IMR-90 (cell line): ENCODE results near the gene ABCF3. TPM values are rescaled to one million over a fixed set of nuclear protein-coding genes. Genes with fewer than 3 reads are reported as not detected.

ENCODE experiments used
- ATAC-seq: fragments of 200-7000 bp; cut with Tn5 transposase; 2 replicates; pipeline ENCODE4 v1.9.1; 2020; ENCODE audit warnings: low read depth, mild to moderate bottlenecking, moderate library complexity
- BruUV-seq: library from RNA; stranded (reverse); fragments of 400-500 nt; replicated peaks from 2 replicates; lab custom pipeline; 2021; lab: Mats Ljungman, UMichigan
- CTCF ChIA-PET: fragments of 300-600 bp; formaldehyde crosslinking; extraction: SDS; loops from one replicate; lab custom pipeline; 2021; ENCODE audit warnings: antibody characterized with exemption; lab: Yijun Ruan, JAX
- POLR2A ChIA-PET: fragments of 300-600 bp; sonication (Branson Sonifier 250); formaldehyde crosslinking; loops from one replicate; lab custom pipeline; 2022; ENCODE audit warnings: antibody characterized with exemption; ENCODE audit not compliant: unreplicated experiment; lab: Charles Lee
- DNase-seq: peaks from one replicate; pipeline ENCODE4 v3.0.0; 2013
- H2AFZ ChIP-seq: replicated peaks from 2 replicates; pipeline ENCODE3; 2013; ENCODE audit warnings: low read length, mild to moderate bottlenecking; ENCODE audit not compliant: poor library complexity
- H2AK5ac ChIP-seq: 2 replicates; pipeline ENCODE4 v1.6.1; 2013; ENCODE audit warnings: low read depth, low read length, inconsistent platforms
- H2AK9ac ChIP-seq: replicated peaks from 2 replicates; pipeline ENCODE3; 2013; ENCODE audit warnings: mild to moderate bottlenecking, low read depth, low read length, moderate library complexity; ENCODE audit not compliant: poor library complexity
- H2BK120ac ChIP-seq: 2 replicates; pipeline ENCODE4 v1.6.1; 2013; ENCODE audit warnings: low read depth, low read length, inconsistent platforms
- H2BK15ac ChIP-seq: 3 replicates; pipeline ENCODE4 v1.6.1; 2013; ENCODE audit warnings: low read depth, low read length, inconsistent platforms
- H2BK20ac ChIP-seq: 2 replicates; pipeline ENCODE4 v1.6.1; 2013; ENCODE audit warnings: low read depth, mild to moderate bottlenecking, inconsistent platforms, low read length, moderate library complexity
- H2BK5ac ChIP-seq: 2 replicates; pipeline ENCODE4 v1.6.1; 2013; ENCODE audit warnings: mild to moderate bottlenecking, low read depth, low read length, inconsistent platforms; ENCODE audit not compliant: poor library complexity, severe bottlenecking
- H3K14ac ChIP-seq: replicated peaks from 2 replicates; pipeline ENCODE4 v1.6.1; 2013; ENCODE audit warnings: low read depth, low read length, inconsistent platforms
- H3K18ac ChIP-seq: 2 replicates; pipeline ENCODE4 v1.6.1; 2013; ENCODE audit warnings: low read depth, low read length, control low read depth
- H3K23ac ChIP-seq: 2 replicates; pipeline ENCODE4 v1.6.1; 2013; ENCODE audit warnings: low read depth, low read length, inconsistent platforms
- H3K27ac ChIP-seq: 2 replicates; pipeline ENCODE4 v1.5.1; 2013; ENCODE audit warnings: mild to moderate bottlenecking, control low read depth, low read length; ENCODE audit not compliant: insufficient read depth
- H3K27me3 ChIP-seq: 2 replicates; pipeline ENCODE4 v1.6.1; 2013; ENCODE audit warnings: low read length; ENCODE audit not compliant: control insufficient read depth, insufficient read depth
- H3K36me3 ChIP-seq: 2 replicates; pipeline ENCODE4 v1.6.1; 2013; ENCODE audit warnings: low read length, mixed read lengths; ENCODE audit not compliant: control insufficient read depth, insufficient read depth
- H3K4ac ChIP-seq: 2 replicates; pipeline ENCODE4 v1.6.1; 2013; ENCODE audit warnings: low read depth, low read length, inconsistent platforms
- H3K4me1 ChIP-seq: 2 replicates; pipeline ENCODE4 v1.6.1; 2013; ENCODE audit warnings: low read length, mixed read lengths; ENCODE audit not compliant: control insufficient read depth, insufficient read depth
- H3K4me2 ChIP-seq: 2 replicates; pipeline ENCODE4 v1.6.1; 2013; ENCODE audit warnings: low read depth, mild to moderate bottlenecking, control low read depth, low read length, moderate library complexity
- H3K4me3 ChIP-seq: 2 replicates; pipeline ENCODE4 v1.5.1; 2013; ENCODE audit warnings: low read depth, mild to moderate bottlenecking, control low read depth, low read length, moderate library complexity; ENCODE audit not compliant: insufficient read depth
- H3K56ac ChIP-seq: 2 replicates; pipeline ENCODE4 v1.6.1; 2013; ENCODE audit warnings: low read length, inconsistent platforms; ENCODE audit not compliant: insufficient read depth; ENCODE audit errors: extremely low read depth
- H3K79me1 ChIP-seq, 2 experiments: 2 replicates each; pipeline ENCODE4 v1.6.1; 2013; ENCODE audit warnings: low read length in 2 of 2, inconsistent platforms in 1 of 2, low read depth in 1 of 2
- H3K9ac ChIP-seq: 2 replicates; pipeline ENCODE4 v1.6.1; 2013; ENCODE audit warnings: low read depth, low read length, control low read depth
- H3K9me1 ChIP-seq: 2 replicates; pipeline ENCODE4 v1.6.1; 2013; ENCODE audit warnings: low read length, inconsistent platforms; ENCODE audit not compliant: insufficient read depth
- H3K9me3 ChIP-seq: 2 replicates; pipeline ENCODE4 v1.6.1; 2013; ENCODE audit warnings: low read length; ENCODE audit not compliant: control insufficient read depth, insufficient read depth
- H4K20me1 ChIP-seq: 2 replicates; pipeline ENCODE4 v1.6.1; 2013; ENCODE audit warnings: low read length, inconsistent platforms; ENCODE audit not compliant: insufficient read depth
- H4K5ac ChIP-seq: 2 replicates; pipeline ENCODE4 v1.6.1; 2013; ENCODE audit warnings: mild to moderate bottlenecking, low read depth, low read length, control low read depth
- H4K8ac ChIP-seq, 2 experiments: 2 replicates each; pipeline ENCODE4 v1.6.1; 2013; ENCODE audit warnings: low read depth in 2 of 2, low read length in 2 of 2, control low read depth in 1 of 2, inconsistent platforms in 1 of 2
- H4K91ac ChIP-seq: 2 replicates; pipeline ENCODE4 v1.6.1; 2013; ENCODE audit warnings: low read depth, low read length, inconsistent platforms; ENCODE audit not compliant: insufficient read depth
- BHLHE40 ChIP-seq: fragments of 150-350 bp; IDR thresholded peaks from 2 replicates; pipeline ENCODE4 v1.6.1; 2016; ENCODE audit warnings: mild to moderate bottlenecking, low read depth, low read length
- CEBPB ChIP-seq: IDR thresholded peaks from 2 replicates; pipeline ENCODE4 v1.6.1; 2012; ENCODE audit warnings: low read depth, low read length, improper control_type of control experiment
- CTCF ChIP-seq: conservative IDR thresholded peaks from 2 replicates; pipeline ENCODE4 v1.5.1; 2012; ENCODE audit warnings: mild to moderate bottlenecking, low read depth, low read length, improper control_type of control experiment
- ELK1 ChIP-seq: fragments of 150-350 bp; IDR thresholded peaks from 2 replicates; pipeline ENCODE4 v1.6.1; 2016; ENCODE audit warnings: low read depth, mild to moderate bottlenecking, low read length, moderate library complexity, borderline replicate concordance
- FOS ChIP-seq: fragments of 150-350 bp; IDR thresholded peaks from 2 replicates; pipeline ENCODE4 v1.6.1; 2016; ENCODE audit warnings: low read depth, low read length
- MAFK ChIP-seq: IDR thresholded peaks from 2 replicates; pipeline ENCODE4 v1.6.1; 2012; ENCODE audit warnings: low read depth, low read length, improper control_type of control experiment
- MAZ ChIP-seq: IDR thresholded peaks from 2 replicates; pipeline ENCODE4 v1.6.1; 2012; ENCODE audit warnings: low read depth, mild to moderate bottlenecking, low read length, improper control_type of control experiment, moderate library complexity, borderline replicate concordance
- MXI1 ChIP-seq: IDR thresholded peaks from 2 replicates; pipeline ENCODE4 v1.6.1; 2012; ENCODE audit warnings: low read depth, mild to moderate bottlenecking, low read length, moderate library complexity, borderline replicate concordance
- NFE2L2 ChIP-seq: fragments of 150-350 bp; IDR thresholded peaks from 2 replicates; pipeline ENCODE4 v1.6.1; 2016; ENCODE audit warnings: low read depth, mild to moderate bottlenecking, low read length
- POLR2A ChIP-seq: IDR thresholded peaks from 2 replicates; pipeline ENCODE4 v1.6.1; 2012; ENCODE audit warnings: mild to moderate bottlenecking, low read depth, low read length
- RAD21 ChIP-seq: IDR thresholded peaks from 2 replicates; pipeline ENCODE4 v1.6.1; 2012; ENCODE audit warnings: low read length, improper control_type of control experiment
- RCOR1 ChIP-seq: IDR thresholded peaks from 2 replicates; pipeline ENCODE4 v1.6.1; 2012; ENCODE audit warnings: mild to moderate bottlenecking, low read length, improper control_type of control experiment; ENCODE audit not compliant: insufficient replicate concordance
- RFX5 ChIP-seq: IDR thresholded peaks from 2 replicates; pipeline ENCODE4 v1.8.0; 2012; ENCODE audit warnings: low read depth, mild to moderate bottlenecking, low read length, moderate library complexity
- WGBS, 2 experiments: methylation state at CpG; one replicate each; pipeline versions ENCODE4 v1.1.5 to v1.1.7; 2013; ENCODE audit warnings: missing lambda C conversion rate in 2 of 2; ENCODE audit not compliant: insufficient read length in 1 of 2; ENCODE audit errors: extremely low coverage in 2 of 2; 5-methylcytosine and 5-hydroxymethylcytosine counted together
- dilution Hi-C: fragments of 300-500 bp; cut with HindIII; formaldehyde crosslinking; loops from one replicate; pipeline ENCODE4 v1.14.3; 2018; ENCODE audit warnings: low sequenced_read_pairs; ENCODE audit not compliant: unreplicated experiment
- in situ Hi-C: fragments of 300-500 bp; cut with MboI; formaldehyde crosslinking; loops from 3 replicates; pipeline ENCODE4 v1.14.3; 2019; ENCODE audit warnings: low sequenced_read_pairs, inconsistent platforms, mixed read lengths
- intact Hi-C: fragments of 100-400 bp; cut with micrococcal nuclease; formaldehyde crosslinking; loops from 2 replicates; pipeline ENCODE4 v1.10.0; 2022
- polyA plus RNA-seq, 3 experiments: library from polyadenylated mRNA; depleted of rRNA; stranded (reverse); fragments of >200 nt; gene quantifications; 2 replicates each; pipeline ENCODE4 v1.2.3, GENCODE V29; 2012; ENCODE audit warnings: low replicate concordance in 1 of 3
- total RNA-seq: library from RNA; depleted of rRNA; stranded (reverse); fragments of >200 nt; gene quantifications from 2 replicates; pipeline ENCODE4 v1.2.3, GENCODE V29; 2012

The ABCF3 gene
- total and polyA plus RNA-seq, 2 of the 4 experiments (the other 2 are of a cell fraction) = 36.9 to 59.2 TPM

GRCh38 chr3:184185461-184186183 is 377 bp upstream of the ABCF3 start (continued):
- TF ChIP-seq RCOR1 (no peak), RAD21 (no peak), MAZ (peak; percentile 86; the same call in 1 of the 2 replicates), CEBPB (no peak)

GRCh38 chr3:184186902-184187207 is 856 bp downstream of the ABCF3 start:
- WGBS, 2 experiments = no CpG with 5 or more reads among the region's 3 CpGs
- H3K14ac ChIP-seq = peak overlapping the region; percentile 80; the same call in 1 of the 2 replicates
- in situ Hi-C loops = no loop called here
- no peak overlapping the region for H2BK120ac ChIP-seq
- H3K9me3 ChIP-seq = no peaks in the 10 kb centered on the region
- no peak overlapping the region for H2BK20ac ChIP-seq
- intact Hi-C loops = loop anchor here (2.0 kb wide), 1 partner anchor 62 kb away; the partner anchor contains the start of genes ALG3 and EEF1AKMT4
- ChIA-PET POLR2A (interaction anchor here (1.0 to 1.6 kb wide), 2 partner anchors 10 to 29 kb away, joined by 6 to 11 read pairs; no protein-coding TSS in a partner anchor), CTCF (no interaction called here)
- H4K91ac ChIP-seq = no peak overlapping the region
- H3K56ac ChIP-seq = no peak overlapping the region; the same call in 1 of the 2 replicates
- H4K8ac ChIP-seq = no peak overlapping the region
- H3K9ac ChIP-seq = peak overlapping the region; percentile 78
- H3K36me3 ChIP-seq = peaks cover 60% of the 10 kb centered on the region
- H3K23ac ChIP-seq = peak overlapping the region; percentile 78; the same call in 1 of the 2 replicates
- 0 out of 2 replicates have a peak, but pooled peaks cover 8% of the 10 kb centered on the region for H3K9me1 ChIP-seq
- H3K18ac ChIP-seq = no peak overlapping the region
- peak overlapping the region; percentile 82; the same call in 1 of the 2 replicates for H2AK5ac ChIP-seq
- H2BK5ac ChIP-seq = no peak overlapping the region
- peak overlapping the region; percentile 73 for H3K27ac ChIP-seq
- no peak for TF ChIP-seq FOS
- no peak for TF ChIP-seq MAZ
- TF ChIP-seq CEBPB = no peak
- no peak for TF ChIP-seq CTCF
- no peak for TF ChIP-seq POLR2A
- TF ChIP-seq RFX5 = no peak
- TF ChIP-seq MXI1 = no peak
- TF ChIP-seq MAFK = no peak
- TF ChIP-seq ELK1 = no peak
- TF ChIP-seq BHLHE40 = no peak
- TF ChIP-seq NFE2L2 = no peak
- H3K4me2 ChIP-seq = peak overlapping the region; percentile 86
- peak overlapping the region; percentile 95 for H2AFZ ChIP-seq
- no peak overlapping the region for H2BK15ac ChIP-seq
- ATAC-seq (no peak), DNase-seq (no peak)
- peak overlapping the region; percentile 88 for H3K4ac ChIP-seq
- H2AK9ac ChIP-seq = peak overlapping the region; percentile 96
- no peaks in the 10 kb centered on the region for H3K27me3 ChIP-seq
- H3K4me3 ChIP-seq = peak overlapping the region; percentile 67
- dilution Hi-C loops = no loop called here
- peaks cover 19% of the 10 kb centered on the region for H4K20me1 ChIP-seq
- H3K79me1 ChIP-seq = peaks cover 30 to 52% of the 10 kb centered on the region in 2 experiments
- H4K5ac ChIP-seq = no peak overlapping the region
- H3K4me1 ChIP-seq = peaks cover 3% of the 10 kb centered on the region; the same call in 1 of the 2 replicates
- no TSS peak for BruUV-seq
